Vagina (tissue), 2 donors: ENCODE measurements around the gene TTLL11. TPM values are rescaled to one million over a fixed set of nuclear protein-coding genes. Genes with fewer than 3 reads are reported as not detected.

Source experiments
- DNase-seq, 2 donors: peaks; one replicate each; pipeline ENCODE4 v3.0.0-alpha.2; 2017; ENCODE audit errors: extremely low spot score in 2 of 2
- H3K27ac ChIP-seq: fragments of 200-600 bp; sonication (generic); one replicate; pipeline ENCODE4 v1.5.1; 2019
- H3K27me3 ChIP-seq: fragments of 200-600 bp; sonication (generic); one replicate; pipeline ENCODE4 v1.5.1; 2019
- H3K36me3 ChIP-seq, 2 donors: fragments of 200-600 bp; sonication (generic); one replicate each; pipeline ENCODE4 v1.5.1; 2017 to 2019
- H3K4me1 ChIP-seq: fragments of 200-600 bp; sonication (generic); one replicate; pipeline ENCODE4 v1.5.1; 2019
- H3K4me3 ChIP-seq, 2 donors: fragments of 200-600 bp; sonication (generic); 1 replicate in 1 of 2; 2 replicates in 1 of 2; pipeline ENCODE4 v1.5.1; 2016 to 2019
- H3K9me3 ChIP-seq: fragments of 200-600 bp; sonication (generic); one replicate; pipeline ENCODE4 v1.5.1; 2019
- POLR2A ChIP-seq, 2 donors: fragments of 450-650 bp; IDR thresholded peaks; one replicate each; pipeline ENCODE4 v1.6.1; 2017; ENCODE audit warnings: antibody characterized with exemption in 2 of 2, mild to moderate bottlenecking in 2 of 2, moderate library complexity in 2 of 2
- POLR2AphosphoS5 ChIP-seq, 2 donors: sonication (generic); formaldehyde crosslinking; IDR thresholded peaks; one replicate each; pipeline ENCODE4 v1.9.0; 2017; ENCODE audit warnings: antibody characterized with exemption in 2 of 2, mild to moderate bottlenecking in 2 of 2, low read depth in 1 of 2; ENCODE audit not compliant: insufficient read depth in 1 of 2
- intact Hi-C: fragments of 100-400 bp; cut with DNase I; formaldehyde crosslinking; loops from one replicate; pipeline ENCODE4 v1.15.1; 2023
- total RNA-seq: library from RNA; depleted of rRNA; stranded (reverse); fragments of >200 nt; gene quantifications from one replicate; pipeline ENCODE4 v1.2.3, GENCODE V29; 2016
- TF ChIP-seq, protein P1 (sequence below), 3 experiments: fragments of 450-650 bp in 2 of 3; fragments of 200-600 bp in 1 of 3; sonication (generic) in 1 of 3; IDR thresholded peaks; one replicate each; pipeline ENCODE4 v1.5.1; 2017 to 2019; ENCODE audit warnings: antibody characterized with exemption in 3 of 3, mild to moderate bottlenecking in 2 of 3, moderate library complexity in 2 of 3

The TTLL11 gene
- total RNA-seq, 1 donor from 2014 or later: 11.0 TPM

DNA sequence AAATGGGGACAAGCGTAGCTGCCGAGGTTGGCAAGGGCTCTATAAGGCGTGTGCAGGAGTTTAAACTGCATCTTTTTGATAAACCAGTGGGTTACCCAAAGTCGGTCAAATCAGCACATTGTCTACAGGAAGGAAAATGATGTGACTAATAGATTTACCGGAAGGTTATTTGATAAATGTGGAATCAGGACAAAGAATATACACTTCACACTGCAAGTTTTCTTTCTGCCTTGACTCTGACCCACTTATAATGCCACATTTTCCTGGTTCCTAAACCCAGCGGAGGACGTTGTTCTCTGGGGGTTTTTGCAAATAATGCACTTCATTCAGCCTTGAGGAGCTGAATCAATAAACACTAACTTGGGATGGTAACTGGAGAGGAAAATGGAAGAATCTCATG, 76.8 kb downstream of the TTLL11 start:
- Histone ChIP-seq H3K27me3 (no peaks in the 10 kb centered on the region), H3K27ac (no peak overlapping the region), H3K4me3 (no peak overlapping the region), H3K4me1 (no peaks in the 10 kb centered on the region), H3K36me3 (no peaks in the 10 kb centered on the region), H3K9me3 (no peaks in the 10 kb centered on the region)
- TF ChIP-seq, protein P1, sequence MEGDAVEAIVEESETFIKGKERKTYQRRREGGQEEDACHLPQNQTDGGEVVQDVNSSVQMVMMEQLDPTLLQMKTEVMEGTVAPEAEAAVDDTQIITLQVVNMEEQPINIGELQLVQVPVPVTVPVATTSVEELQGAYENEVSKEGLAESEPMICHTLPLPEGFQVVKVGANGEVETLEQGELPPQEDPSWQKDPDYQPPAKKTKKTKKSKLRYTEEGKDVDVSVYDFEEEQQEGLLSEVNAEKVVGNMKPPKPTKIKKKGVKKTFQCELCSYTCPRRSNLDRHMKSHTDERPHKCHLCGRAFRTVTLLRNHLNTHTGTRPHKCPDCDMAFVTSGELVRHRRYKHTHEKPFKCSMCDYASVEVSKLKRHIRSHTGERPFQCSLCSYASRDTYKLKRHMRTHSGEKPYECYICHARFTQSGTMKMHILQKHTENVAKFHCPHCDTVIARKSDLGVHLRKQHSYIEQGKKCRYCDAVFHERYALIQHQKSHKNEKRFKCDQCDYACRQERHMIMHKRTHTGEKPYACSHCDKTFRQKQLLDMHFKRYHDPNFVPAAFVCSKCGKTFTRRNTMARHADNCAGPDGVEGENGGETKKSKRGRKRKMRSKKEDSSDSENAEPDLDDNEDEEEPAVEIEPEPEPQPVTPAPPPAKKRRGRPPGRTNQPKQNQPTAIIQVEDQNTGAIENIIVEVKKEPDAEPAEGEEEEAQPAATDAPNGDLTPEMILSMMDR (IDR thresholded peaks at IDR 0.05): no peak
- no peak for TF ChIP-seq POLR2AphosphoS5 (IDR thresholded peaks at IDR 0.05; ENCODE audit: insufficient read depth in 1 of 2, low read depth in 1 of 2)
- no peak for TF ChIP-seq POLR2A (IDR thresholded peaks at IDR 0.05)
- intact Hi-C loops: no loop called here
- no peak for DNase-seq

DNA sequence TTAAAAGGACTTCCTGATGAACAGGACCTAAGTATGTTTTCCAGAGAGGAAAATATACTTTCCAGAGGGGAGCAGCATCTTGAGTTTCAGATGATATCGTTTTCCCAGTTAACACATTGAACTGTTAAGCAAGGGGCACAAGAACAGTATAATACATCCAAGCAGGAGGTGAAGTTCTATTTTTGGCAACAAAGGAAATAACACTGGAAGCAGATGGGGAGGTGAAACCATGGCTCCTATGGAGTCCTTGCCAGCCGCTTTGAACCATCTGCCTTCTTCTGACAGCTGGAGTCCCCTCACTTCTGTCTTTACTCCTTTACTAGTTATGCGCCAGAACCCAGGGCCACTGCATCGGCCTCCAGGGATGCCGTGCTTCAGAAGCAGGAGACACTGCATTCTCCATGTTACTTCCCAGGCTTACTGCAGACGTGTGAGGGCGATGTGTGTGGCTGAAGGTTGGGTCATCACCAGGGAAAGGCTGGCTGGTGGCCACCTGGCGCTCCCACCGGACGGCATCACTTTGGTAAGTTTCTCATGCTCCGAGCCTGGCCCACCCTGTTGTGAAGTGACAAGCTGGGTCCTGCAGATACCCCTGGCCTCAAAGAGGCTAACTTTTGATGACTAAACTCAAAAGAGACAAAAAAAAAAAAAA, 77.8 kb downstream of the TTLL11 start:
- TF ChIP-seq, protein P1 (IDR thresholded peaks at IDR 0.05): no peak
- TF ChIP-seq POLR2A (IDR thresholded peaks at IDR 0.05): no peak
- no peak for TF ChIP-seq POLR2AphosphoS5 (IDR thresholded peaks at IDR 0.05; ENCODE audit: insufficient read depth in 1 of 2, low read depth in 1 of 2)
- intact Hi-C loops: no loop called here
- H3K4me3 ChIP-seq: no peak overlapping the region

DNA sequence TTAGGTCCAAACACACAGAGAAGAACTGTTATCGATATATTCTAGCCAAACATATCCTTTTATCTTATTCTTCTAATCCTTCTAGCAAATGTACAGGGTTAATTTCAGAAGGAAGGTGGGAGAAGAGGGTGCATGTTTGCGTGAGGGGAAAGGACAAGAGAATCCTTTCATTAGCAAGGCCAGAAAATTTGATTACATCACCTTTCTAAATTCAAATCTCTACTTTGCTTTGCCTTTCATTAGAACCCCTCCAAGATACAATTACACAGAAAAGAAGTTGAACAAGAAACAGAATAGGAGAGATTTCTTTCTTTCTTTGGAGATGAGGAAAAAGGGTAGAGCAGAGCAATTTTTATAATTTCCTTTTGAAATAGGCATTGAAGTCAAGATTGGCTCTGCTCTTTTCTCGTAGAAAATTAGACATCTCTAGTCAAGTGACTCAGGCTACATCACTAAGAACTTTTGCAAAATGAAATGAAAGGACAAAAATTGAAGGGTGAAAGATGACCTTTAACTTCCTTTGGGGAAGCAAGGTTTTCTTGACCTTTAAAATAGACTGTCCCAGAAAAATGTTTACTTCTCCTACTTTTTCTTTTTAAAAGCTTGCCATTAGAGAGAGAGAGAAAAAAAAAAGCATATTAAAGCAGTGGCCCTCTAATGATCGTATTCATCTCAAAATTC, 81.2 kb downstream of the TTLL11 start:
- Histone ChIP-seq H3K4me3 (no peak overlapping the region), H3K9me3 (no peaks in the 10 kb centered on the region), H3K4me1 (no peaks in the 10 kb centered on the region), H3K27ac (no peak overlapping the region), H3K27me3 (no peaks in the 10 kb centered on the region), H3K36me3 (no peaks in the 10 kb centered on the region)
- intact Hi-C loops: no loop called here
- TF ChIP-seq POLR2AphosphoS5 (IDR thresholded peaks at IDR 0.05; ENCODE audit: insufficient read depth in 1 of 2, low read depth in 1 of 2) (no peak), POLR2A (IDR thresholded peaks at IDR 0.05) (no peak)
- TF ChIP-seq, protein P1 (IDR thresholded peaks at IDR 0.05): no peak
- no peak for DNase-seq

More for the DNA sequence above, 77.8 kb downstream of the TTLL11 start:
- Histone ChIP-seq H3K4me1 (no peaks in the 10 kb centered on the region), H3K27me3 (no peaks in the 10 kb centered on the region), H3K9me3 (no peaks in the 10 kb centered on the region), H3K27ac (no peak overlapping the region), H3K36me3 (no peaks in the 10 kb centered on the region)
- DNase-seq: no peak

DNA sequence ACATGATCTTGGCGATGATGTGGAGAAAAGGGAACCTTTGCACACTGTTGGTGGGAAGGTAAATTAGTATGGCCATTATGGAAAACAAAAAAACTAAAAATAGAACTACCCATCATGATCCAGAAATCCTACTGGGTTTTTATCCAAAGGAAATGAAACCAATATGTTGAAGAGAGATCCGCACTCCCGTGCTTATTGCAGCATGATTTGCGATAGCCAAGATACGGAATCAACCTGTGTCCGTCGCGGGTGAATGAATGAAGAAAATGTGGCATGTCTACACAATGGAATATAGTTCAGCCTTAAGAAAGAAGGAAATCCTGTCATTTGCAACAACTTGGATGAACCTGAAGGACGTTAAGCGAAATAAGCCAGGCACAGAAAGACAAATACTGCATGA, 84.5 kb downstream of the TTLL11 start:
- Histone ChIP-seq H3K4me1 (no peaks in the 10 kb centered on the region), H3K27ac (no peak overlapping the region), H3K36me3 (no peaks in the 10 kb centered on the region), H3K27me3 (no peaks in the 10 kb centered on the region), H3K4me3 (no peak overlapping the region), H3K9me3 (no peaks in the 10 kb centered on the region)
- intact Hi-C loops: no loop called here
- TF ChIP-seq, protein P1 (IDR thresholded peaks at IDR 0.05): no peak
- TF ChIP-seq POLR2A (IDR thresholded peaks at IDR 0.05) (no peak), POLR2AphosphoS5 (IDR thresholded peaks at IDR 0.05; ENCODE audit: insufficient read depth in 1 of 2, low read depth in 1 of 2) (no peak)
- no peak for DNase-seq

DNA sequence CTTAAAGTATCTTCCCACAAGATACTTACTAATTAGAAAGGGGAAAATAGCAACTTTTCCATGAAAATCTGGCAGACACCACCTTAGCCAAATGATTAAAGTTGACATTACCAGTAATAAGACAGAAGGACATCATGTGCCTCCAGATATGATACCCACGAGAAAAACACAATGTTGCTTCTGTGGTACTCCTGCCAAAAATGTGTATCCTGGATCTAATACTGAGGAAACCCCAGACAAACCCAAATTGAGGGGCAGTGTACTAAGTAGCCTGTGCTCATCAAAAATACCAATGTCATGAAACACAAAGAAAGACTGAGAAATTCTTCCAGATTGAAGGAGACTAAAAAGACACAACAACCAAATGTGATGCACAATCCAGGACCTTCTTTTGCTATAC, 85.3 kb downstream of the TTLL11 start:
- Histone ChIP-seq H3K36me3 (no peaks in the 10 kb centered on the region), H3K27me3 (no peaks in the 10 kb centered on the region), H3K9me3 (no peaks in the 10 kb centered on the region), H3K4me3 (no peak overlapping the region), H3K27ac (no peak overlapping the region), H3K4me1 (no peaks in the 10 kb centered on the region)
- DNase-seq: no peak
- intact Hi-C loops: no loop called here
- TF ChIP-seq POLR2AphosphoS5 (IDR thresholded peaks at IDR 0.05; ENCODE audit: insufficient read depth in 1 of 2, low read depth in 1 of 2) (no peak), POLR2A (IDR thresholded peaks at IDR 0.05) (no peak)
- TF ChIP-seq, protein P1 (IDR thresholded peaks at IDR 0.05): no peak
